Stimulated activated CD8-positive, alpha-beta memory T cell treated with anti-CD3 and anti-CD28 coated beads, Interleukin-12 subunit alpha, Interleukin-12 subunit beta, amount 100 ng/mL, for 1 hour (primary cell): ENCODE measurements around the gene LIAS.
"Not testable (repeated sequence)": the region's sequence is repeated elsewhere in the genome, so short reads cannot be mapped to it uniquely, and the experiment has no call there.

ENCODE experiments used
- DNase-seq: peaks from one replicate; pipeline ENCODE4 v3.0.0-alpha.2; 2020; ENCODE audit warnings: low read depth

The LIAS gene

GRCh38 chr4:39458505-39459300 lies at the start of gene LIAS, which contains the start of gene RPL9:
Gene LIAS (plus strand): TSS chr4:39459056. CDS start chr4:39459118, 62 bp downstream.
Gene RPL9 (minus strand): TSS chr4:39458922. CDS start chr4:39458439, 483 bp downstream.
- DNase-seq, result peak; percentile 93

GRCh38 chr4:39410415-39410814 lies 48.4 kb upstream of the LIAS start:
- DNase-seq, result no peak

- not testable (repeated sequence) for DNase-seq
These were observed 47.3 kb upstream of the LIAS start for GRCh38 chr4:39411561-39411960.

- DNase-seq, result no peak
These were observed 43.1 kb upstream of the LIAS start for GRCh38 chr4:39415678-39416283.

GRCh38 chr4:39422247-39422646 lies 36.6 kb upstream of the LIAS start:
- no peak for DNase-seq

GRCh38 chr4:39425297-39425696 lies 33.6 kb upstream of the LIAS start:
- not testable (repeated sequence) for DNase-seq

- DNase-seq, result no peak
These were observed 32.1 kb upstream of the LIAS start for GRCh38 chr4:39426728-39427127.

- DNase-seq, result no peak
These were observed 31.2 kb upstream of the LIAS start for GRCh38 chr4:39427520-39428114.

- no peak for DNase-seq
These were observed 29.2 kb upstream of the LIAS start for GRCh38 chr4:39429476-39430334.

GRCh38 chr4:39433878-39434492 lies 24.9 kb upstream of the LIAS start:
- DNase-seq, result no peak

GRCh38 chr4:39435659-39436563 lies 22.9 kb upstream of the LIAS start:
- no peak for DNase-seq

GRCh38 chr4:39441593-39441992 lies 17.3 kb upstream of the LIAS start:
- DNase-seq, result no peak

GRCh38 chr4:39442998-39443397 lies 15.9 kb upstream of the LIAS start:
- DNase-seq, result no peak

- DNase-seq, result no peak
These were observed 12.4 kb upstream of the LIAS start for GRCh38 chr4:39446483-39446841.

- DNase-seq, result no peak
These were observed 11.8 kb upstream of the LIAS start for GRCh38 chr4:39446842-39447573.

GRCh38 chr4:39450618-39451017 lies 8.2 kb upstream of the LIAS start:
- DNase-seq, result no peak

- no peak for DNase-seq
These were observed 7.3 kb upstream of the LIAS start for GRCh38 chr4:39451423-39452023.

GRCh38 chr4:39452153-39452859 lies 6.5 kb upstream of the LIAS start:
- no peak for DNase-seq
